Kidney epithelial cell (primary cell): ENCODE measurements around the gene CD79B. TPM values are rescaled to one million over a fixed set of nuclear protein-coding genes. Genes with fewer than 3 reads are reported as not detected.

ENCODE experiments used
- DNase-seq: peaks from one replicate; pipeline ENCODE4 v3.0.0-alpha.2; 2010; ENCODE audit warnings: low read depth
- H3K27me3 ChIP-seq: 2 replicates; pipeline ENCODE4 v1.6.0; 2011; ENCODE audit warnings: low read length; ENCODE audit not compliant: control insufficient read depth, insufficient read depth
- H3K36me3 ChIP-seq: 2 replicates; pipeline ENCODE4 v1.5.1; 2011; ENCODE audit warnings: low read length; ENCODE audit not compliant: control insufficient read depth, insufficient read depth
- H3K4me3 ChIP-seq: 2 replicates; pipeline ENCODE4 v1.5.1; 2011; ENCODE audit warnings: low read depth, mild to moderate bottlenecking, control low read depth, low read length
- CTCF ChIP-seq: IDR thresholded peaks from 2 replicates; pipeline ENCODE4 v1.5.1; 2011; ENCODE audit warnings: mild to moderate bottlenecking, moderate library complexity, low read length, control low read depth, inconsistent platforms; ENCODE audit not compliant: insufficient read depth, poor library complexity, severe bottlenecking
- total RNA-seq: library from RNA; depleted of rRNA; stranded (reverse); fragments of >200 nt; gene quantifications from 2 replicates; pipeline ENCODE4 v1.2.3, GENCODE V29; 2015

CD79B gene
- total RNA-seq, 1 donor from 2014 or later, result not detected

DNA sequence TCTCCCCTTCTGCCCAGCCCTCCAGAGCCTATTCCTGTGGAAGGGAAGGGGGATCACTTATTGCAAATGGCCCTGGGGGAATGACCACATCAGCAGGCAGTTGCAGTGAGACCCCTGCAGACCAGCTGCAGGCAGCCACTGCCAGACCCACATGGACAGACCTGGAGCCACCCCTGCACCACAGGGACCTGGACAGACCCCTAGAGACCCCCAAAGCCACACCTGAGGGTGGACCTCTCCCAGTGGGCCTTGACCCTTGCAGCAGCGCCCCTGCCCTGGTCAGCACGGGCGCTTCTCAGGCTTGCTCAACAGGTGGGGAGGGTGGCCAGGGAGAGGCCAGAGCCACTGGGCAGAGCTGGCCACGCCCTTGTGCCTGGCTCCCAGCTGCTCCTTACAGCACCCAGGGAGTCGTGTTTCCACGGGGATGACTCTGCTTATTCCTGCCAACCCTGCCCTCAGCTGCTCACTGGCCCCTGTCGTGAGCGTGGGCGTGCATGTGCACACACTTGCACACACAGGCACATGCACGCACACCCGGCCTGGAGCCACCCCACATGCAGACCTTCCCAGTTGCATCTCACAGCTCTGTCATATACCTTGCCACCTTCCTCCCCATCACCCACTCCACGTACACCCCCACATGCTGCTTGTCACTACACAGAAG lies 41.9 kb upstream of the CD79B start:
- Histone ChIP-seq H3K4me3 (no peak overlapping the region), H3K36me3 (no peaks in the 10 kb centered on the region), H3K27me3 (no peaks in the 10 kb centered on the region)
- no peak for TF ChIP-seq CTCF
- no peak for DNase-seq

DNA sequence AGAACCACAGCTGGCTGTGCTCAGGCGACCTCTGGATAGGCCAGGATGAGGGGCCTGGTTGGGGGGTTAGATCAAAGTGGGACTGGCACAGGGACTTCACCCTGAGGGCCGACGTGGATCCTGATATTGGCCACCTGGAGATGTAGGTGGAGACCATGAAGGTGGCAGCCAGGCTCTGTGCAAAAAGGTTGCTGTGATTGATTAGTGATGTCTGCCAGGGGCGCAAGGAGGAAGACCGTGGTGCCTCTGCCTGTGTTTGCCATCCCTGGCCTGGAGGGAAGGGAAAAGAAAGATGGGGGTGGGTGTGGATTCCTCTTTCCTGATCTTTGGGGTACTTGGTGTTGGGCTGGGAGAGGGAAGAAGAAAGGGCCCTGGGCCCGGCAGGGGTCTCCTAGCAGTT lies 41.1 kb upstream of the CD79B start:
- TF ChIP-seq CTCF, result no peak
- no peaks in the 10 kb centered on the region for H3K36me3 ChIP-seq
- no peak for DNase-seq
- H3K27me3 ChIP-seq, result no peaks in the 10 kb centered on the region
- H3K4me3 ChIP-seq, result no peak overlapping the region

DNA sequence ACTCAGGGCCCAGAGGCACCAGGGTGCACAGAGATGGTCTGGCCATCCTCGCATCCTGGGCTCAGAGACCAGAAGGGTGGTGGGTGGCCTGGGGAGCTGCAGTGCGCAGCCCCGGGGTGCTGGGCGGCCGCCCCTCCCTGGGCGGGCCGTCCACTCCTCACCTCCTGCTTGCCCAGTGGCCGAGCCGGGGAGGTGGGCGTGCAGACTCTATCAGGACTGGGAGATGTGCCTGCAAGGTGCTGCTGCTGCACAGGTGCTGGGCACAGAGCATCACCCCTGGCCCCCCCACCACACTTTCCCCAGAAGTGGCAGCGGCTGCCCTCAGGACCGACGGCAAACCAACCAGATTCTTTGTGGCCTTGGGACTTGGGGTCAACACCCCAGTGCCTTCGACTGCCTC lies 40.7 kb upstream of the CD79B start, which contains the start of gene SCN4A:
SCN4A (minus strand) TSS at position 123 of the 400 bp plus-strand sequence; CDS start at position 46, 77 bp downstream.
- Histone ChIP-seq H3K4me3 (no peak within 1 kb of the TSS), H3K27me3 (no peaks in the 10 kb centered on the region), H3K36me3 (no peaks in the 10 kb centered on the region)
- no peak for TF ChIP-seq CTCF
- DNase-seq, result no peak

- Histone ChIP-seq H3K27me3 (no peaks in the 10 kb centered on the region), H3K4me3 (no peak overlapping the region), H3K36me3 (no peaks in the 10 kb centered on the region)
- no peak for TF ChIP-seq CTCF
- no peak for DNase-seq
Observed at GRCh38 chr17:63969278-63969677, 37.1 kb upstream of the CD79B start.

GRCh38 chr17:63967953-63968352 lies 35.8 kb upstream of the CD79B start:
- TF ChIP-seq CTCF, result no peak
- Histone ChIP-seq H3K36me3 (no peaks in the 10 kb centered on the region), H3K27me3 (no peaks in the 10 kb centered on the region), H3K4me3 (no peak overlapping the region)
- no peak for DNase-seq
